Stomach (tissue), 9 donors: ENCODE measurements around the gene PRLH. TPM values are rescaled to one million over a fixed set of nuclear protein-coding genes. Genes with fewer than 3 reads are reported as not detected.

Source experiments
- DNase-seq, 2 donors: peaks; one replicate each; pipeline versions ENCODE4 v3.0.0 to v3.0.0-alpha.2; 2013 to 2019
- H3K27ac ChIP-seq, 5 donors: fragments of 200-600 bp in 4 of 5; sonication (generic) in 4 of 5; one replicate each; pipeline ENCODE4 v1.5.1; 2013 to 2019; ENCODE audit warnings: mild to moderate bottlenecking in 1 of 5, moderate library complexity in 1 of 5
- H3K27me3 ChIP-seq, 3 donors: fragments of 200-600 bp; sonication (generic); one replicate each; pipeline ENCODE4 v1.5.1; 2017 to 2019; ENCODE audit warnings: mixed run types in 1 of 3
- H3K36me3 ChIP-seq, 4 donors: fragments of 200-600 bp; sonication (generic); 1 replicate in 3 of 4; 2 replicates in 1 of 4; pipeline ENCODE4 v1.5.1; 2016 to 2019
- H3K4me1 ChIP-seq, 4 donors: fragments of 200-600 bp; sonication (generic); one replicate each; pipeline ENCODE4 v1.5.1; 2016 to 2019
- H3K4me3 ChIP-seq, 4 donors: fragments of 200-600 bp; sonication (generic) in 3 of 4; one replicate each; pipeline ENCODE4 v1.5.1; 2016 to 2019; ENCODE audit warnings: mild to moderate bottlenecking in 1 of 4
- H3K9me3 ChIP-seq, 4 donors: fragments of 200-600 bp; sonication (generic); one replicate each; pipeline ENCODE4 v1.5.1; 2016 to 2019
- CTCF ChIP-seq, 7 experiments: fragments of 450-650 bp in 4 of 7; fragments of 200-600 bp in 3 of 7; sonication (generic) in 3 of 7; IDR thresholded peaks; one replicate each; pipeline ENCODE4 v1.5.1; 2016 to 2019; ENCODE audit warnings: antibody characterized with exemption in 7 of 7, control low read depth in 2 of 7, mild to moderate bottlenecking in 1 of 7
- EP300 ChIP-seq: sonication (generic); formaldehyde crosslinking; IDR thresholded peaks from one replicate; pipeline ENCODE4 v1.6.1; 2017; ENCODE audit warnings: antibody characterized with exemption
- POLR2A ChIP-seq, 4 donors: fragments of 450-650 bp; IDR thresholded peaks; one replicate each; pipeline ENCODE4 v1.6.1; 2016; ENCODE audit warnings: antibody characterized with exemption in 4 of 4, control low read depth in 2 of 4, mild to moderate bottlenecking in 1 of 4, moderate library complexity in 1 of 4
- POLR2AphosphoS5 ChIP-seq, 3 donors: sonication (generic); formaldehyde crosslinking; IDR thresholded peaks; one replicate each; pipeline ENCODE4 v1.6.1; 2016; ENCODE audit warnings: antibody characterized with exemption in 3 of 3
- WGBS, 5 donors: extraction: QIAGEN DNeasy Blood & Tissue Kit in 3 of 5; methylation state at CpG; one replicate each; pipeline versions ENCODE4 v1.1.5 to v1.1.7; 2013 to 2018; 5-methylcytosine and 5-hydroxymethylcytosine counted together
- intact Hi-C: fragments of 100-400 bp; cut with DNase I; formaldehyde crosslinking; loops from one replicate; pipeline ENCODE4 v1.15.1; 2023; ENCODE audit warnings: low total_unique reads
- polyA plus RNA-seq, 3 donors: library from polyadenylated mRNA; stranded (reverse); fragments of 200-250 nt; gene quantifications; one replicate each; pipeline ENCODE4 v1.2.3, GENCODE V29; 2013
- total RNA-seq, 5 donors: library from RNA; depleted of rRNA; stranded (reverse); fragments of >200 nt; gene quantifications; one replicate each; pipeline versions ENCODE4 v1.1.0 to v1.2.3, GENCODE V29; 2014 to 2016
- donor health status: healthy with polysubstance abuse.
- donor health status: Bipolar disorder and iron deficiency.
- donor health status: healthy.

PRLH gene
- total and polyA plus RNA-seq, 8 donors: not detected

DNA sequence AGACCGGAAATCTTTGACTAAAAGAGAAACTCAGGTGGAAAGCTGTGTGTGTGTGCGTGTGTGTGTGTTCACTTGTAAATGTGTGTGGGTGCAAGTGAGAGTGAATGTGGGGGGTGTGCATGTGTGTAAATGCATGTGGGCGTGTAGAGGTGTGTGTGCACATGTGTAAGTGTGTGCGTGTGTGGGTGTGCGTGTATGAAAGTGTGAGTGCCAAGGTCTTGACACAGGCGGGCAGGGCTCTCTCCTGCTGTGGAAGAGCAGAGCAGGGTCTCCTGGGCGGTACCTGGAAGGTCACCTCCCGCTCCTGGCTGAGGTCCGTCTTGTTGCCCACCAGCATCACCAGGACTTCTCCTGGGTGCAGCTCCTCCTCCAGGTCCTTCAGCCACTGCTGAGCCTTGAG is 10.6 kb downstream of the PRLH start:
- TF ChIP-seq POLR2AphosphoS5 (IDR thresholded peaks at IDR 0.05) (no peak), CTCF (IDR thresholded peaks at IDR 0.05) (no peak), POLR2A (IDR thresholded peaks at IDR 0.05) (no peak), EP300 (no peak)
- Histone ChIP-seq H3K9me3 (no peaks in the 10 kb centered on the region), H3K27ac (no peak overlapping the region), H3K27me3 (no peaks in the 10 kb centered on the region), H3K4me1 (peaks cover 28 to 44% (median 34%) of the 10 kb centered on the region in 4 donors), H3K4me3 (no peak overlapping the region), H3K36me3 (peaks cover 0 to 16% (median 14%) of the 10 kb centered on the region in 4 donors)
- intact Hi-C loops: no loop called here
- no peak for DNase-seq
- WGBS, 5 donors: 87 to 93% (median 90%) methylated on average over 9 of the region's 9 CpGs

- no peaks in the 10 kb centered on the region for H3K9me3 ChIP-seq
- H3K4me1 ChIP-seq: peaks cover 28 to 44% (median 34%) of the 10 kb centered on the region in 4 donors
- no peak overlapping the region for H3K4me3 ChIP-seq
- H3K36me3 ChIP-seq: peaks cover 0 to 16% (median 14%) of the 10 kb centered on the region in 4 donors
- no peak for DNase-seq
- no peak overlapping the region for H3K27ac ChIP-seq
- no peaks in the 10 kb centered on the region for H3K27me3 ChIP-seq
- WGBS, 5 donors: 82 to 95% (median 92%) methylated on average over 7 to 10 of the region's 10 CpGs
- TF ChIP-seq POLR2A (IDR thresholded peaks at IDR 0.05) (no peak), POLR2AphosphoS5 (IDR thresholded peaks at IDR 0.05) (no peak), CTCF (IDR thresholded peaks at IDR 0.05) (no peak), EP300 (no peak)
- intact Hi-C loops: no loop called here
These were observed 11.1 kb downstream of the PRLH start for GRCh38 chr2:237577458-237577857.

DNA sequence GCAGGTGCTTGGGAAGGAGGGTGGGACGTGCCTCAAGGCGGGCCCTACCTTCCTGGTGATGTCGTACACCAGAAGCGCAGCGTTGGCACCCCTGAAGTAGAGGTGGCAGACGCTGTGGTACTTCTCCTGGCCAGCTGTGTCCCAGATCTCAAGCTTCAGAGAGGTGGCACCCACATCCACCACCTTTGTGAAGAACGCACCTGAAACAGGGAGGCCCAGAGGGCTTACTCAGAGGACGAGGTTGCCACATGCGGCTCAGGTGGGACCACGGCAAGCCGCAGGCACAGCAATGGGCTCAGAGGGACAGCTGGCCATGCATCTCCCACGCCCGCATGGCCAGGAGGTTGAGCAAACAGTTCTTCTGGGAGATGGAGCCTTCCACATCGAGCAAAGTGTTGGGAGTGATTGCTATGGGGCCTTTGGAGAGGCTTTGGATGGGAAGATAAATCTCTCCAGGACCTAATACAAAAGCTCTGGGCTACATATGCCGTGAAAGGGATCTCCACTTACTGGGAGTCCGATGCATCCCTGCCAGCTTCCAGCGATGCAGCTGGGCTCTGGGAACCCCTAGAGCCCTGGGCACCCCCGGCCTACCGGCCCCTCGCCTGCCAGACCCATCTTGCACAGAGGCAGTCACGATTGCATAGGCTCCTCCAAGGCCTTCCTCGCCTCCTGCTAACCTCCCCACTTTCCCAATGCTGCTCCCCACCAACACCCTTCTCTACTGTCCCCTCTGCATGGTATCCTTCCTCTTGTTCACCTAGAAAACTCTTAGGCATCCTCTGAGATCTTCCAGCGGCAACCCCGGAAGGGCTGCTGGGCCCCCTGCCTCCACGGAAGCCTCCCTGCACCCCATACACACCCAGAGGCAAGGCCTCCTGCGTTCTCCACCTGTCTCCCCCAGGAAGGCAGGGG is 11.8 kb downstream of the PRLH start:
- Histone ChIP-seq H3K27ac (no peak overlapping the region), H3K9me3 (no peaks in the 10 kb centered on the region), H3K36me3 (peaks cover 0 to 16% (median 14%) of the 10 kb centered on the region in 4 donors), H3K4me1 (peaks cover 29 to 44% (median 37%) of the 10 kb centered on the region in 4 donors), H3K4me3 (no peak overlapping the region), H3K27me3 (no peaks in the 10 kb centered on the region)
- WGBS, 5 donors: 90 to 94% (median 93%) methylated on average over 17 to 26 of the region's 26 CpGs
- intact Hi-C loops: no loop called here
- DNase-seq: no peak
- TF ChIP-seq POLR2A (IDR thresholded peaks at IDR 0.05) (no peak), EP300 (no peak), CTCF (IDR thresholded peaks at IDR 0.05) (no peak), POLR2AphosphoS5 (IDR thresholded peaks at IDR 0.05) (no peak)

DNA sequence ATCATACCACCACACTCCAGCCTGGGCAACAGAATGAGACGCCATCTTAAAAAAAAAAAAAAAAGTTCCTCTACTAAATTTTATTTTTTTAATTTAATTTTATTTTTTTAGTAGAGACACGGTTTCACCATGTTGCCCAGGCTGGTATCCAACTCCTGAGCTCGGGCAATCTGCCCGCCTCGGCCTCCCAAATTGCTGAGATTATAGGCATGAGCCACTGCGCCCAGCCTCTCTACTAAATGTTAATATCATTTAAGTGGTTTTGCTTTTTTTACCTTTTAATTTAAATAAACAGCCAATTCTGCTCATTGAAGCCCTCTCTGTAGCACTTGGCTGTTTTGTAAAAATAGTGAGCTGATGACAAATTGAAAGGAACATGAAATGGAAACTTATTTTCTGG is 15.0 kb downstream of the PRLH start:
- Histone ChIP-seq H3K27ac (peak overlapping the region in 4 of 5 donors; percentile 61 to 85 (median 78)), H3K9me3 (no peaks in the 10 kb centered on the region), H3K4me1 (peaks cover 18 to 32% (median 23%) of the 10 kb centered on the region in 4 donors), H3K27me3 (no peaks in the 10 kb centered on the region), H3K4me3 (no peak overlapping the region), H3K36me3 (peaks cover 0 to 35% (median 20%) of the 10 kb centered on the region in 4 donors)
- intact Hi-C loops: loop anchor here (10.0 kb wide), 1 partner anchor 163 kb away; no protein-coding TSS in a partner anchor
- no peak for TF ChIP-seq EP300
- no peak for TF ChIP-seq POLR2A (IDR thresholded peaks at IDR 0.05)
- no peak for TF ChIP-seq POLR2AphosphoS5 (IDR thresholded peaks at IDR 0.05)
- no peak for TF ChIP-seq CTCF (IDR thresholded peaks at IDR 0.05)
- WGBS, 5 donors: 72 to 90% (median 82%) methylated on average over 6 of the region's 6 CpGs
- no peak for DNase-seq
